MM.1S (cell line): ENCODE results near the gene TNRC6A.
"Not testable (repeated sequence)": the region's sequence is repeated elsewhere in the genome, so short reads cannot be mapped to it uniquely, and the experiment has no call there.

Source experiments
- CTCF ChIP-seq: fragments of 300-600 bp; sonication (generic); IDR thresholded peaks from 2 replicates; pipeline ENCODE4 v1.5.1; 2016; ENCODE audit warnings: antibody characterized with exemption, low read length, mixed read lengths
- EZH2 ChIP-seq: fragments of 300-600 bp; sonication (generic); optimal IDR thresholded peaks from 2 replicates; pipeline ENCODE3; 2017; ENCODE audit warnings: low read depth, mild to moderate bottlenecking, antibody characterized with exemption, low read length, mixed read lengths

DNA sequence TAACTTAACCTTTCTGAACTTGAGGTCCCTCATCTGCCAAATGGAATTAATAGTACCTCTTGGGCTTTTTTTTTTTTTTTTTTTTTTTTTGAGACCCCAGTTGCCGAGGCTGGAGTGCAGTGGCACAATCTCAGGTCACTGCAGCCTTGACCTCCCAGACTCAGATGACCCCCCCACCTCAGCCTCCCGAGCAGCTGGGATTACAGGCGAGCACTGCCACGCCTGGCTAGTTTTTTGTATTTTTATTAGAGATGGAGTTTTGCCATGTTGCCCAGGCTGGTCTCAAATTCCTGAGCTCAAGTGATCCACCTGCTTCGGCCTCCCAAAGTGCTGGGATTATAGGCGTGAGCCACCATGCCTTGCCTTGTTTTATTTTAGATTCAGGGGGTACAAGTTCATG lies 83.4 kb downstream of the TNRC6A start:
- not testable (repeated sequence) for TF ChIP-seq CTCF, EZH2
